Ecto neural progenitor cell (in vitro differentiated cells): ENCODE results near the gene MLN.
A peak's percentile ranks its signal among the peaks of the same experiment; 100 is the strongest.

Experiments
- DNase-seq: peaks from one replicate; pipeline ENCODE4 v3.0.0-alpha.2; 2018; ENCODE audit warnings: low spot score

The MLN gene

GRCh38 chr6:33813990-33814985, 10.5 kb upstream of the MLN start:
- no peak for DNase-seq

- DNase-seq: no peak
Measured at GRCh38 chr6:33813246-33813904, 9.6 kb upstream of the MLN start.

- DNase-seq: peak; percentile 89
Measured at GRCh38 chr6:33812669-33813068, 8.9 kb upstream of the MLN start.

DNA sequence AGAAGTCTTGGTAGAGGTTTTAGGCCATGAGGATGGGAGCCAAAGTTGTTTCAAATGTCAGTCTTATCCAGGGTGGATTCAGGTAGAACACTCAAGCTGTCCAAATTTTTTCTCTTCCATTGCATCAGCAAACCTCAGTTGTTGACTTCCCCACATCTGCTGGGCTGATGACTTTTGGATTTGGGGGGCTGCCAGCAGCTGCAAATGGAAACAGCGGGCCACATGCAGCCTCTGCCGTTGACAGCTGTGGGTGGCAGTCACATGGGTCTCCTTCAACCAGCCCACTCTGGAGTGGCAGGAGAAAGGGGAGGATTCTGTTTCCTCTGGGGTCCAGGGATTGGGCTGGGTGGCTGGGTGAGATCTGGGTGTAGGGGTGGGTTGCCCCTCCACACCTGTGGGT, 5.8 kb upstream of the MLN start:
- no peak for DNase-seq

GRCh38 chr6:33808641-33809180, 4.9 kb upstream of the MLN start:
- no peak for DNase-seq

DNA sequence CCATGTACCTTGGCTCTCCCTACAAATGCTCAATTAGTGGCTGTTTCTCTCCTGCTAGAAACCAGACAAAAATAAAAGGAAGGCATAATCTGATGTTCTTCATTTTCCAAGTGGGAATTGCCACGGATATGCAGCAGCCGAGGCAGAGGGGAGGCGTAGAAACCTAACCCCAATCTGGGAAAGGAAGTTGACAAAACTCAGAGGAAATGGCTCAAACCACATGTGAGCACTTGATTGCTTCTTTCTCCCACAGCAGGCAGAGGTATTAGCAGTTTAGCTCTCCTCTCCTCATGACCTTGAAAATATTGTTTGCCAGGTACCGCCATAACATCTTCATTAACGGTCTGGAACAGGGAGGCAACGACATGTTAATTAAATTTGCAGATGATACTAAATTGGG, 3.8 kb upstream of the MLN start:
- no peak for DNase-seq

- no peak for DNase-seq
Measured at GRCh38 chr6:33806841-33807240, 3.0 kb upstream of the MLN start.

DNA sequence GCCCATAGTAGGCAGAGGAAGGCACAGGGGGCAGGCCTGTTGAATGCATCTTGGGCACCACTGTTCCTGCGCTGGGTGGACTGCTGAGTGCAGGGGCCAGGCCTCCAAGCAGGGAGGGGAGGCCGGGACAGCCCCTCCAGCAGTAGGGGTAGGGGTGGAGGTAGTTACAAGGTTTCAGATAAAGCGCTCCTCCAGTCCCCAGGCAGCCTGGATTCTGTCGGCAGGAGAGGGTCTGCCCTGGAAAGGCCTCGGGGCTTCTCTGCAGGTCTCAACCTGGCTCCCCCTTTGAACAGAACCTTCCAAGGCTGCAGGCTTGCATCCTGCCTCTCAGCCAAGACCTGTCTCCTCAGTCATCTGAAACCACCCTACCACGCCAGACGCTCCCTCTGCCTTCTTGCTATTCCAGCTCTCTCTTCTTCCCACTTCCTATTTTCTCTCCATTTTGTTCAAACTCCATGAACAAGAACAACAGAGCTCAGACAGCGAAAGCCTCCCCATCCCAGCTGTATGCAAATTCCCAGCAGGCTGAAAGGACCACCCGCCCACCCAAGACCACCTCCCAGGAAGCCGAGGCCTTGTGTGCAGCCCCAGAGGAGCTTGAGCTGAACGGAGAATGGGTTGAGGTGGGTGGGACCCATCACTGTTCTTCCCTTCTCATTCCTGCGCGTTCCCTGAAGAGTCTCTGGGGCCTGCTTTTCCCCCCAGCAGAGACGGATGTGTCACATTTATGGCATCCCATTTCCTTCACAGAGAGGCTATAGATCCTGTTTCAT, 1.4 kb downstream of the MLN start:
- no peak for DNase-seq

DNA sequence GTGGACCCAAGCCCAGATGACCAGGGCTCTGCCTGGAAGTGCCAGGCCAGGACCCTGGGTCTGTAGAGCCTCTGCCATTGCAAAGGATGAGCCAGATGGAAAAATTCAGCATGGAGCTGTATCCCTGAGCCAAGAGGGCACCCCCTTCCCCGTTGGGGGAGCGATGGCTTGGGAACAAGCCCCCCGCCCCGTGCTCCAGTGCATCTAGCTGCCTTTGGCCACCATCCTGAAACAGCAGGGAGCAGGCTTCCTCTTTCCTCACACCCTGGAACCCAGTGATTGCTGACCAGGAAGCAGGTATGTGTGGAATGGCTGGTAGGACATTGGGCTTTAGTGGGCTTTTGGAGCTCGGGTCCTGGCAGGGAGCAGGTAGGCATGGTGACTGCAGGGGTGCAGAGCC, 2.2 kb downstream of the MLN start:
- DNase-seq: no peak

DNA sequence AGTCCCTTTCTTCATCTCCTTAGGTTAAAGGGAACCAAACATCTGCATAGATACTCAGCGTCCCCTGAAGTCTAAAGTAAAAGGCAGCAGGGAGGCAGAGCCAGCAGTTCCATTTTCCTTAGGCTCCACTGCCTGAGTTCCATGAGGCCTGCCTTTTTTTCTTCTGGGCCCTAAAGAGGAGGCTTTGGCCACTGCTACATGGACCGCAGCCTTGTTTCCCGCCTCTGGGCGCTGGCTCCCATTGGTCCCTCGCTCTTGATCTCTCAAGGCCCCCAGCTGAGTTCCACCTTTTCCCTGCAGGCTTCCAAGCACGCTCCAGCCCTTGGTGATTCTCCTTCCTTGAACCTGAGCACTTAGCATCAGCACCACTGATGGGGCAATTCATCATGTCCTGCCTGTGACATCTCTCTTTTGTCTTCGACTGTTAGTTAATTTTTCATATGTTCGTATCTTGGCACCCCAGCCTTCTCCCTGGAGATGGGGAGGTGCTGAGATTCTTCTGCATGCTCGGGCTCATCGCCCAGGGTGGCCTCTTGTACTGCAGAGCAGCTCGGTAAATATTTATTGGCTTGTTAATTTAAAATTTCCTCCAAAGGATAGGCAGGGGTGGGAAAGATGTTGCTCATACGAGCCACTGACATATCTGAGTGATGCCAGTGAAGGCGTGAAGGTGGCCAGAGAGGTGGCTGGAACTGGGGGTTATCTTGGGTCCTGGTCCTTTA, 3.4 kb downstream of the MLN start:
- no peak for DNase-seq

- DNase-seq: no peak
Measured at GRCh38 chr6:33799454-33800113, 4.2 kb downstream of the MLN start.

- no peak for DNase-seq
Measured at GRCh38 chr6:33798343-33798848, 5.4 kb downstream of the MLN start.

GRCh38 chr6:33797626-33798342, 6.0 kb downstream of the MLN start:
- DNase-seq: no peak

- no peak for DNase-seq
Measured at GRCh38 chr6:33794910-33795623, 8.7 kb downstream of the MLN start.

GRCh38 chr6:33792981-33793380, 10.8 kb downstream of the MLN start:
- no peak for DNase-seq

DNA sequence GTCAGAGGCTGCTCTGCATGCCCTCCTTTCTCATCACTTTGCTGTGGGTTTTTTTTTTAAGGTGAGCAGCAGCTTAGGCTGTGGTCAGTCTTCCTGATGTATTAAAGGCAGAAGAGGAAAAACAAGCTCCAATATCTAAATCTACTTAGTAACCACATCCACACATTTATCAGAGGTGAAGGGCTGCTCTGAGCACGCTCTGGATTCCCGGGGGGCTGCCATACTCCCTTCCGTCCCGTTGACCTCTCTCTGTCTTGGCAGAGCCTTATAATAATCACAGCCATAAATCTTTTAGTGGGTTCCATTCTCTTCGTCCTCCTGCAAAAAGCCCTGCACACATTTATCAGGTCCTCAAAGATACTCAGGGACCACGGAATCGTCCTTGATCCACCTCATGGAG, 12.2 kb downstream of the MLN start:
- DNase-seq: no peak

- DNase-seq: no peak
Measured at GRCh38 chr6:33790910-33791309, 12.9 kb downstream of the MLN start.

DNA sequence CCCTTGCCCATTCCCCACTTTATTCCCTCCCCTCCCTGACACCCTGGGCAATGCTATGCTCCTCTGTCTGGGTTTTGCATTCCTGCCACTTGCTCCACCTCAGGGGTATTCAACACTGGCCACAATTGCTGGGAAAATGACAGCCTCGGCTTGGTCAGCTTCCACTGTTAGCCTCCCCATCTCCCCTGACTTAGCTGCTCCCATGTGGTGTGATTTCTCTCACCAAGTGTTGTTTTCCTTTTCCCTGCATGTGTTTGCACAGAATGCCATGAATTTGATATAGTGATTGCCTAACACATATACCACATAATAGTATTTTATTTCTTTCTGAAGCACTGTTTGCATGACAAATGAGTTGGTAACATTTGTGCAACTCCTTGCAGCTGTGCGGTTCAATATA, 13.4 kb downstream of the MLN start:
- no peak for DNase-seq

DNA sequence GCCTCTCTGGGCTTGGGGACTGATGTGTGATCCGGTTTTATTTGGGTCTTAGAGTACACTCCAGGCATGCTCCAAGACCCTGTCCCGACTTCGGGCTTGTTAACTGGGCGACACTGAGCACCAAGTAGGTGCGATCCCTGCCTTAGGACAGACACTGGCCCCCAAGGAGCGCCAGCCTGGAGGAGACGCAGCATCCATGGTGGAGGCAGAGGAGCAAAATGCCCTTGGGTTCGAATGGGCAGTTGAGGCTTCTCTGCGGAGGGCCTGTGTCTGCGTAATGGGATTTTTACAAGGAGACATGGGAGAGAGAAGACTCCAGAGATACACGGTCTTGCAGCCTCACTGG, 14.3 kb downstream of the MLN start:
- no peak for DNase-seq
